ENCODE results near the gene SPATA19. TPM values are rescaled to one million over a fixed set of nuclear protein-coding genes. Genes with fewer than 3 reads are reported as not detected.

SPATA19 gene
- total RNA-seq, 1 donor from 2014 or later, result not detected

DNA sequence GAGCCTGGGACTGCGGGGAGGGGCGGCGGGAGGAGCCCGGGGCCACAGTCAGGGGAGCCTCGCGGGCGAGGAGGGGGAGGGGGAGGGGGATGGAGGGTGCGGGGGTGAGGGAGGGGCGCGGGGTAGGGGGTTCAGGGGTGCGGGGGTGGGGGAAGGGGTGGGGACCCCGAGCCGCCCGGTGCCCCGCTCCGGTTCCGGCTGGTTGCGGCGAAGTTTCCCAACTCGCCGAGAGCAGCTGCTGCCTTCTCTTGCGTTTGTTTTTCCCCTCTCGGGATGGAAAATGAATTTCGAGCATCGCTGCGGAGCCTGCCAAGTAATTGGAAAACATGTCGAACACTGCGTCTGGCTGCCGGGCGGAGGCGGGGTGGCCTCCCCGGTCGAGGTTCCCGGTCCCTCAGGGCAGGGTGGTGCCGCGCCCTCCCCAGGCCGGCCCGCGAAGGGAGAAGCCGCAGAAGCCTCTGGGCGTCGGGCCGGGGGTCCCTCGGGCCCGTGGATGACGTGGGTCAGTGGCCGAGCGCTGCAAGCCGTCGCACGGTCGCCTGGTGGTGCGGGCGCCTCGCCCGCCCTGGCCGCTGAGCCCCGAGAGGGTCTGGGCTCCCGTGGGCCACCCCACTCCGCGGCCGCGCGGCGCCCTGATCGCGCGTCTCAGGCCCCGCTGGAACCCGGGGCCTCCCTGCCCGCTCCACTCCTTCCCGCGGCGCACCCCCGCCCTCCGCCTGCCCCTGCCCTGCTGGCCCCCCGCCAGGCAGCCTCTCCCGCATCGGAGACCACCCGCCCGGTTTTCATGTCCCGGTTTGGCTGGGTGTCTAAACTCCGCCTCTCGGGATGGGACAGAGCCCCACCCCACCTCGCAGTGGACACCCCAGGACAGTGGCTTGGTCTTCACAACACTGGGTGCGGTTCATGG lies 12.1 kb downstream of the SPATA19 start:
- H3K27me3 ChIP-seq, result no peaks in the 10 kb centered on the region
- H3K36me3 ChIP-seq, result no peaks in the 10 kb centered on the region
- TF ChIP-seq POLR2A (IDR thresholded peaks at IDR 0.05) (no peak), POLR2AphosphoS5 (IDR thresholded peaks at IDR 0.05; ENCODE audit: insufficient read depth in 1 of 2, low read depth in 1 of 2) (no peak)
- TF ChIP-seq, protein P1, sequence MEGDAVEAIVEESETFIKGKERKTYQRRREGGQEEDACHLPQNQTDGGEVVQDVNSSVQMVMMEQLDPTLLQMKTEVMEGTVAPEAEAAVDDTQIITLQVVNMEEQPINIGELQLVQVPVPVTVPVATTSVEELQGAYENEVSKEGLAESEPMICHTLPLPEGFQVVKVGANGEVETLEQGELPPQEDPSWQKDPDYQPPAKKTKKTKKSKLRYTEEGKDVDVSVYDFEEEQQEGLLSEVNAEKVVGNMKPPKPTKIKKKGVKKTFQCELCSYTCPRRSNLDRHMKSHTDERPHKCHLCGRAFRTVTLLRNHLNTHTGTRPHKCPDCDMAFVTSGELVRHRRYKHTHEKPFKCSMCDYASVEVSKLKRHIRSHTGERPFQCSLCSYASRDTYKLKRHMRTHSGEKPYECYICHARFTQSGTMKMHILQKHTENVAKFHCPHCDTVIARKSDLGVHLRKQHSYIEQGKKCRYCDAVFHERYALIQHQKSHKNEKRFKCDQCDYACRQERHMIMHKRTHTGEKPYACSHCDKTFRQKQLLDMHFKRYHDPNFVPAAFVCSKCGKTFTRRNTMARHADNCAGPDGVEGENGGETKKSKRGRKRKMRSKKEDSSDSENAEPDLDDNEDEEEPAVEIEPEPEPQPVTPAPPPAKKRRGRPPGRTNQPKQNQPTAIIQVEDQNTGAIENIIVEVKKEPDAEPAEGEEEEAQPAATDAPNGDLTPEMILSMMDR (IDR thresholded peaks at IDR 0.05), result no peak
- peak in 1 of 2 donors; percentile 88 for DNase-seq (ENCODE audit: extremely low spot score in 2 of 2)
- no peak overlapping the region for H3K4me3 ChIP-seq
- H3K9me3 ChIP-seq, result no peaks in the 10 kb centered on the region
- no peak overlapping the region for H3K27ac ChIP-seq
- intact Hi-C loops (cut with DNase I), result no loop called here
- H3K4me1 ChIP-seq, result no peaks in the 10 kb centered on the region

DNA sequence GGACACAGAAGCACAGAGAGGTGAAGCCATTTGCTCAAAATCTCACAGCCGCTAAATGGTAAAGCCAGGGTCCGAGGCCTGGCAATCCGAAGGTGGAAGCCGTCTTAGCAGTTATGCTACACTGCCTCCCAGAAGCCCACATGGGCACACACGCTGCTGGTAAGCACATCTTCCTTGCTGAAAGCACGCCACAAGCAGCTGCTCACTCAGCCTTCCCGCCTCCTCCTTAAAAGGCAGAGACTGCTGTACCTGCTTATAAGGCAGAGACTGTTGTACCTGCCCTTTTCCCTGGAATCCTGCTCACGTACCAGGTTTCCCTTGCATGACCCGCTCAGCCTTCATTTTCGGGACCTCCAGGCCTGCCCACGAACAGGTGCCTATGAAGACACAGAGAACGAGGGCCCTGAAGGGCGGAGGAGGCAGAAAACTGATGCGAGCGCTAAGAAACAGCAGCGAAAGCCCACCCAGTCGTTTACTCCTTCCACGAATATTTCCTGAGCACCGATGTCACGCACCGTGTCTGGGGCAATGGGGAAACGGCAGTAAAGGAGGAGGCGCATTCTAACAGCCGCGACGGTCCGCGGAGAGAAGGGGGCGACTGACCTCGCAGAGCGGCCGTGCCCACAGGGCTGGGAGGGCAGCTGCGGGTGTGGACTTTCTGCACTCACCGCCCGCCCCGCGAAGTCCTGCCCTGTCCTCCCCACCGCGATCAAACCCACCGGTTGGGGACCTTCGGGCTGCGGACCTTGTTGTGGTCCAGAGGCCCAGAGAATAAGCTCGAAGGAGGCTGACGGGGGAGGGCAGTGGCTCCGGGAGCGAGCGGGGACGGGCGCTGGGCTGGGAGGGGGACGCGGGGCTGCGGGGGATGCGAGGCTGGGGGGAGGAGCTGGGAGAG lies 13.0 kb downstream of the SPATA19 start:
- H3K4me3 ChIP-seq, result no peak overlapping the region
- intact Hi-C loops (cut with DNase I), result no loop called here
- H3K9me3 ChIP-seq, result no peaks in the 10 kb centered on the region
- peak; percentile 60 to 74 for DNase-seq (ENCODE audit: extremely low spot score in 2 of 2)
- no peaks in the 10 kb centered on the region for H3K36me3 ChIP-seq
- no peaks in the 10 kb centered on the region for H3K4me1 ChIP-seq
- no peak overlapping the region for H3K27ac ChIP-seq
- TF ChIP-seq POLR2AphosphoS5 (IDR thresholded peaks at IDR 0.05; ENCODE audit: insufficient read depth in 1 of 2, low read depth in 1 of 2) (no peak), POLR2A (IDR thresholded peaks at IDR 0.05) (no peak)
- TF ChIP-seq, protein P1 (IDR thresholded peaks at IDR 0.05), result no peak
- H3K27me3 ChIP-seq, result no peaks in the 10 kb centered on the region

DNA sequence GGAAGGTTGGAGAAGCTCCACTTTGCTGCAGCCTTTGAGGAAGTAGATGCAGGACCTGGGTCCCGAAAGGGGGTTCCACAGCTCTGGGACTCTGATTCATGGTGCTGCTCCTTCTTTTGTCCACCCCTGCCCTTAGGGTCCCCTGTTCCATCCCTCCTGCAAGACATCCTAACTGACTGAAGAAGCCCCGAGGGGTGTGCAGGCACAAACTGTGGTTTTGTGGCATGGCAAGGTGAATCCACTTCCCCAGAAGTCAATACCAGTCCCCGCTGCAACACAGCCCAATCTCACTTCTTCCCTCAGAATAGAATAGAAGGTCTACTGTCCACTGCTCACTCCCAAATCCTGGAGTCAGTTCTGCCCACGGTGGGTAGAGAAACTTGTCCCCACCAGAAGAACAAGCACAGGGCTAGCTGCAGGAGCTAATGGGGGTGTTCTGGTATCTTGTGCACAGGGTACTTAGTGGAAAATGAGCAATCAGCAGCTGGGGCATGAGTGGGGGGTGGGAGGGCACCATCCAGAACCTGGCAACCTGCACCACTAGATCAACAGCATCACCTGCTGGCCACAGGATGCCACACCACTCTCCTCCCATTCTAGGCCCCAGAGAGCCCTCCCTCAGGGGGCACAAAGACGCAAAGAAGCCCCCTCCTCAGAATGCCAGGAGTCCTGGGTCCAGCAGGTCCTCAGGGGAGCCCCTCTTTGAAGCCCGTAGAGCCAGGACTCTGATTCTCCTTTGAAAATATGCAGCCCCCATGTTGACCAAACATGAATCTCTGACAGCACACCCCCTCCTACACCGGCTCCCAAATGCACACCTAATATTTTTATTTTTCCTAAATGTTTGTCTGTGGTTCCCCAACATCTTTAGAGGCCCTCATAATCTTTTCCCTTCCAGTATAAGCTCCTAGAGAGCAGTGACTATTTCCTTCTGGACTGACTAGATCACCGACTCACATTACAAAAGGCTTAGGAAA lies 14.1 kb downstream of the SPATA19 start:
- H3K36me3 ChIP-seq, result no peaks in the 10 kb centered on the region
- TF ChIP-seq, protein P1 (IDR thresholded peaks at IDR 0.05), result no peak
- TF ChIP-seq POLR2AphosphoS5 (IDR thresholded peaks at IDR 0.05; ENCODE audit: insufficient read depth in 1 of 2, low read depth in 1 of 2) (no peak), POLR2A (IDR thresholded peaks at IDR 0.05) (no peak)
- intact Hi-C loops (cut with DNase I), result no loop called here
- peak; percentile 67 to 82 for DNase-seq (ENCODE audit: extremely low spot score in 2 of 2)
- no peak overlapping the region for H3K4me3 ChIP-seq
- no peak overlapping the region for H3K27ac ChIP-seq
- H3K9me3 ChIP-seq, result no peaks in the 10 kb centered on the region
- no peaks in the 10 kb centered on the region for H3K27me3 ChIP-seq
- H3K4me1 ChIP-seq, result no peaks in the 10 kb centered on the region

DNA sequence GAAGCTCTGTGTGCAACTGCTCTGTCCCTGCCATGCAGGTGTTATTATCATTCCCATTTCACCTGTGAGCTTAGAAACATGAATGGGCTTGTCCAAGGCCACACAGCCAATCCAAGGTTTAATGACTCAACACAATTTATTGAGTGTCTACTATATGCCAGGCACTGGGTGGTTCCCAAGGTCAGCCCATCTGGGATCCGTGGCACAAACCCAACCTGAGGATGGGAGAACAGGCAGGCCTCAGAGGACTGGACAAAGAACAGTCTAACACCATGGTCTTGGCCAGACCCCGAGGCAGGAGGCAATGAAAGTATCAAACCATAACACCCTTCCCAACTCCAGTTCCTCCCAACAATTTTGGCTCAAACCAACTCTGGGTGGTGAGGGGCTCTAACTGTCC lies 15.7 kb downstream of the SPATA19 start:
- H3K4me3 ChIP-seq, result no peak overlapping the region
- no peaks in the 10 kb centered on the region for H3K4me1 ChIP-seq
- H3K27ac ChIP-seq, result no peak overlapping the region
- no peaks in the 10 kb centered on the region for H3K9me3 ChIP-seq
- H3K36me3 ChIP-seq, result no peaks in the 10 kb centered on the region
- H3K27me3 ChIP-seq, result no peaks in the 10 kb centered on the region
- TF ChIP-seq, protein P1 (IDR thresholded peaks at IDR 0.05), result no peak
- TF ChIP-seq POLR2AphosphoS5 (IDR thresholded peaks at IDR 0.05; ENCODE audit: insufficient read depth in 1 of 2, low read depth in 1 of 2) (no peak), POLR2A (IDR thresholded peaks at IDR 0.05) (no peak)
- intact Hi-C loops (cut with DNase I), result no loop called here
- DNase-seq (ENCODE audit: extremely low spot score in 2 of 2), result peak; percentile 47 to 67
